SK-N-SH (cell line): Measurements from ENCODE around the gene CTBP2. TPM values are rescaled to one million over a fixed set of nuclear protein-coding genes. Genes with fewer than 3 reads are reported as not detected.

Source experiments
- CTCF ChIA-PET: fragments of 300-600, 350-600 bp; formaldehyde crosslinking; extraction: SDS; loops from one replicate; lab custom pipeline; 2021; lab: Yijun Ruan, JAX
- POLR2A ChIA-PET: fragments of 350-600 bp; sonication (Branson Sonifier 250); formaldehyde crosslinking; extraction: SDS; loops from one replicate; lab custom pipeline; 2020; ENCODE audit warnings: antibody characterized with exemption, inconsistent platforms; lab: Yijun Ruan, JAX
- DNase-seq: peaks from one replicate; pipeline ENCODE4 v3.0.0; 2012
- H2AFZ ChIP-seq: fragments of 200-600 bp; sonication (generic); 2 replicates; pipeline ENCODE4 v1.8.1; 2016; ENCODE audit warnings: antibody characterized with exemption, mild to moderate bottlenecking, low read depth
- H3F3A ChIP-seq: fragments of 200-600 bp; sonication (generic); replicated peaks from 2 replicates; pipeline ENCODE3; 2016; ENCODE audit warnings: antibody characterized with exemption, mild to moderate bottlenecking; ENCODE audit not compliant: insufficient read depth
- H3K27ac ChIP-seq, 2 experiments: fragments of 200-500 bp in 1 of 2; fragments of 200-600 bp in 1 of 2; sonication (Bioruptor generic) in 1 of 2; sonication (generic), shearing (Covaris generic) in 1 of 2; 2 replicates each; pipeline versions ENCODE4 v1.5.1 to v1.6.1; 2014 to 2016; ENCODE audit warnings: low read depth in 2 of 2, inconsistent platforms in 1 of 2, low read length in 1 of 2, mild to moderate bottlenecking in 1 of 2, mixed read lengths in 1 of 2
- H3K27me3 ChIP-seq: fragments of 200-600 bp; sonication (generic), shearing (Covaris generic); 2 replicates; pipeline ENCODE4 v1.6.1; 2016; ENCODE audit warnings: mixed run types; ENCODE audit not compliant: insufficient read depth
- H3K36me3 ChIP-seq, 2 experiments: fragments of 200-500 bp in 1 of 2; fragments of 200-600 bp in 1 of 2; sonication (Bioruptor generic) in 1 of 2; sonication (generic) in 1 of 2; replicated peaks in 1 of 2; 2 replicates each; pipeline versions ENCODE3 to v1.5.1; 2014 to 2016; ENCODE audit warnings: low read length in 1 of 2, mild to moderate bottlenecking in 1 of 2; ENCODE audit not compliant: insufficient read depth in 2 of 2, control insufficient read depth in 1 of 2
- H3K4me1 ChIP-seq, 2 experiments: fragments of 200-500 bp in 1 of 2; fragments of 200-600 bp in 1 of 2; sonication (Bioruptor generic) in 1 of 2; sonication (generic), shearing (Covaris generic) in 1 of 2; 2 replicates each; pipeline versions ENCODE4 v1.5.1 to v1.6.1; 2014 to 2016; ENCODE audit warnings: low read depth in 1 of 2, low read length in 1 of 2, mixed run types in 1 of 2; ENCODE audit not compliant: insufficient read depth in 2 of 2, control insufficient read depth in 1 of 2
- H3K4me2 ChIP-seq: fragments of 200-600 bp; sonication (generic), shearing (Covaris generic); 2 replicates; pipeline ENCODE4 v1.6.1; 2017; ENCODE audit warnings: mixed run types
- H3K4me3 ChIP-seq, 2 experiments: fragments of 200-500 bp in 1 of 2; fragments of 200-600 bp in 1 of 2; sonication (Bioruptor generic) in 1 of 2; sonication (generic), shearing (Covaris generic) in 1 of 2; 2 replicates each; pipeline versions ENCODE4 v1.5.1 to v1.8.1; 2014 to 2016; ENCODE audit warnings: low read depth in 2 of 2, inconsistent platforms in 1 of 2, low read length in 1 of 2, mild to moderate bottlenecking in 1 of 2, mixed read lengths in 1 of 2, moderate library complexity in 1 of 2
- H3K79me2 ChIP-seq: fragments of 200-600 bp; sonication (generic); 2 replicates; pipeline ENCODE4 v1.8.1; 2017; ENCODE audit warnings: mild to moderate bottlenecking; ENCODE audit not compliant: insufficient read depth
- H3K9ac ChIP-seq: fragments of 200-600 bp; sonication (generic); 2 replicates; pipeline ENCODE4 v1.6.1; 2017; ENCODE audit warnings: mixed run types
- H3K9me2 ChIP-seq: fragments of 200-600 bp; sonication (generic); 2 replicates; pipeline ENCODE4 v1.6.1; 2017; ENCODE audit warnings: mixed run types
- H3K9me3 ChIP-seq: fragments of 200-600 bp; sonication (generic); 2 replicates; pipeline ENCODE4 v1.6.1; 2017; ENCODE audit warnings: mixed run types, mild to moderate bottlenecking, moderate library complexity
- H4K20me1 ChIP-seq: fragments of 200-600 bp; sonication (generic); 2 replicates; pipeline ENCODE4 v1.6.1; 2017; ENCODE audit warnings: mild to moderate bottlenecking, mixed run types; ENCODE audit not compliant: insufficient read depth
- CHD2 ChIP-seq: fragments of 150-350 bp; IDR thresholded peaks from 2 replicates; pipeline ENCODE4 v1.6.1; 2018; ENCODE audit warnings: low read length; ENCODE audit not compliant: partially characterized antibody
- ELF1 ChIP-seq: IDR thresholded peaks from 2 replicates; pipeline ENCODE4 v1.4.0; 2012
- FOSL2 ChIP-seq: IDR thresholded peaks from 2 replicates; pipeline ENCODE4 v1.4.0; 2012; ENCODE audit warnings: low read depth, mild to moderate bottlenecking, moderate library complexity, borderline replicate concordance
- JUND ChIP-seq: IDR thresholded peaks from 2 replicates; pipeline ENCODE4 v1.4.0; 2012
- MEF2A ChIP-seq: IDR thresholded peaks from 2 replicates; pipeline ENCODE4 v1.4.0; 2012; ENCODE audit warnings: low read depth, borderline replicate concordance
- NFIC ChIP-seq: IDR thresholded peaks from 2 replicates; pipeline ENCODE4 v1.4.0; 2012; ENCODE audit warnings: borderline replicate concordance
- NRF1 ChIP-seq: IDR thresholded peaks from 2 replicates; pipeline ENCODE4 v1.6.1; 2012; ENCODE audit warnings: low read depth, mild to moderate bottlenecking, low read length
- RCOR1 ChIP-seq: fragments of 150-350 bp; IDR thresholded peaks from 2 replicates; pipeline ENCODE4 v1.6.1; 2017; ENCODE audit warnings: antibody characterized with exemption, low read length
- SMC3 ChIP-seq: IDR thresholded peaks from 2 replicates; pipeline ENCODE4 v1.6.1; 2012; ENCODE audit warnings: low read depth, low read length, improper control_type of control experiment
- WGBS: methylation state at CpG from one replicate; pipeline ENCODE4 v1.1.6; 2017; ENCODE audit warnings: low lambda C conversion rate; 5-methylcytosine and 5-hydroxymethylcytosine counted together
- polyA plus RNA-seq, 3 experiments: library from polyadenylated mRNA; depleted of rRNA; stranded (reverse); fragments of >200 nt; gene quantifications; 2 replicates each; pipeline ENCODE4 v1.2.3, GENCODE V29; 2012
- TF ChIP-seq, protein P1 (sequence below): IDR thresholded peaks from 2 replicates; pipeline ENCODE4; 2012
- TF ChIP-seq, protein P2 (sequence below): IDR thresholded peaks from 2 replicates; pipeline ENCODE4 v1.4.0; 2012; ENCODE audit warnings: low read depth, borderline replicate concordance
- TF ChIP-seq, protein P3 (sequence below): fragments of 150-350 bp; IDR thresholded peaks from 2 replicates; pipeline ENCODE4 v1.6.1; 2016; ENCODE audit warnings: mild to moderate bottlenecking, low read depth, low read length

CTBP2 gene
- polyA plus RNA-seq, 1 of the 3 experiments (the other 2 are of a cell fraction), result 69.7 TPM

DNA sequence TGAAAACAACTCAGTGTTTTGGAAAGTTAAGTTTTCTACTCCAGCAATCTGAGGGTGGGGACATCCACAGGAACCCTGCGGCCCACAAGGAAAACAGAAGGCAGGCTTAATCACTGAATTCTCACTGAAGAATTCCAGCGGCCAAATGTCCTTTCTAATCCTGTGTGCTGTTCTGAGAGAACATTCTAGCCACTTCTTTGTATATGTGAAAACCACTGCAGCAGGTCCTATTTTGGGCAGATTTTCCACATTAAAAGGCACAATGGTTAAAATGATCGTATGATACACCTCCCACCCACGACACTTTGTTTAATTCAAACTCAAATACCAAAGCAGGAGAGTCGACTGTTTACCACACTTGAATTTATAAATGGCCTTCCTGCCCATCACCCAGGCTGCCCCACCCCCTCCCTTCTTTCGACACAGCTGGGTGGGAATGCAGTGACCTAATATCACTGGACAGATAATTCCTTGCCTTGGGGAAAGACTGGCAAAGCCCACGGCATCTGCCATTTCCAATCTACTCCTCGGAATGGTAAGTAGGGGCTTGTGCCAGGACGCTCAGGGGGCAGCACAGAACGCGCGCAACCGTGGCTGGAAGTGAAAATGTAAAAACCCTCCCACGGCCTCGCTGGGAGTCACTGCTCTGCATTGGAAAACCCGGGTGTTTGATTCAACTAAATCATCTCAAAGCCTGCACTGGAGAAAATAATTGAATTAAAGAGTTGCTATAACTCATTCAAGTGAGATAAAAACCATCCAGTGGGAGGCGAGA lies 67.0 kb downstream of the CTBP2 start:
- Histone ChIP-seq H3K36me3 (no peaks in the 10 kb centered on the region), H3K4me2 (no peak overlapping the region), H3K79me2 (peaks cover 98% of the 10 kb centered on the region), H3K27me3 (no peaks in the 10 kb centered on the region), H3K9me2 (no peaks in the 10 kb centered on the region), H3K4me3 (no peak overlapping the region), H3F3A (peaks cover 3% of the 10 kb centered on the region), H3K4me1 (peaks cover 21 to 39% of the 10 kb centered on the region in 2 experiments; a peak in 2 of 4 replicates), H3K9me3 (no peaks in the 10 kb centered on the region), H3K9ac (no peak overlapping the region), H3K27ac (peak overlapping the region in 1 of 2 experiments; percentile 19; a peak in 1 of 4 replicates), H4K20me1 (peaks cover 96% of the 10 kb centered on the region), H2AFZ (no peak overlapping the region)
- CTCF ChIA-PET, result interaction anchor here (3.2 kb wide), 1 partner anchor 32 kb away, joined by 11 read pairs; no protein-coding TSS in a partner anchor
- TF ChIP-seq ELF1 (no peak), RCOR1 (peak; percentile 16; the same call in 1 of the 2 replicates), CHD2 (peak; percentile 47), SMC3 (no peak)
- TF ChIP-seq, protein P1, sequence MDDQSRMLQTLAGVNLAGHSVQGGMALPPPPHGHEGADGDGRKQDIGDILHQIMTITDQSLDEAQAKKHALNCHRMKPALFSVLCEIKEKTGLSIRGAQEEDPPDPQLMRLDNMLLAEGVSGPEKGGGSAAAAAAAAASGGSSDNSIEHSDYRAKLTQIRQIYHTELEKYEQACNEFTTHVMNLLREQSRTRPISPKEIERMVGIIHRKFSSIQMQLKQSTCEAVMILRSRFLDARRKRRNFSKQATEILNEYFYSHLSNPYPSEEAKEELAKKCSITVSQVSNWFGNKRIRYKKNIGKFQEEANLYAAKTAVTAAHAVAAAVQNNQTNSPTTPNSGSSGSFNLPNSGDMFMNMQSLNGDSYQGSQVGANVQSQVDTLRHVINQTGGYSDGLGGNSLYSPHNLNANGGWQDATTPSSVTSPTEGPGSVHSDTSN, result 0 out of 2 replicates have a peak, but pooled peaks have one; percentile 6
- 71% methylated on average over 17 of the region's 17 CpGs for WGBS
- POLR2A ChIA-PET, result no interaction called here
- peak; percentile 50 for DNase-seq

GRCh38 chr10:125092564-125093031 lies 67.8 kb downstream of the CTBP2 start:
- Histone ChIP-seq H3K27me3 (no peaks in the 10 kb centered on the region), H3K27ac (no peak overlapping the region), H3K9me2 (no peaks in the 10 kb centered on the region), H3K4me3 (no peak overlapping the region), H3K79me2 (peaks cover 96% of the 10 kb centered on the region), H3K9me3 (no peaks in the 10 kb centered on the region), H4K20me1 (peaks cover 90% of the 10 kb centered on the region), H2AFZ (no peak overlapping the region), H3K4me1 (peaks cover 21 to 38% of the 10 kb centered on the region in 2 experiments; a peak in 2 of 4 replicates), H3K4me2 (no peak overlapping the region), H3K36me3 (peaks cover 0 to under 1% of the 10 kb centered on the region in 2 experiments), H3K9ac (no peak overlapping the region), H3F3A (peaks cover 3% of the 10 kb centered on the region)
- ChIA-PET POLR2A (no interaction called here), CTCF (interaction anchor here (3.2 kb wide), 1 partner anchor 32 kb away, joined by 11 read pairs; no protein-coding TSS in a partner anchor)
- TF ChIP-seq SMC3 (no peak), MEF2A (no peak), NFIC (no peak), JUND (no peak)
- DNase-seq, result no peak
- 92% methylated on average over 10 of the region's 17 CpGs for WGBS

- ChIA-PET POLR2A (no interaction called here), CTCF (interaction anchor here (1.0 to 3.2 kb wide), 5 partner anchors 9 to 53 kb away, joined by 3 to 11 read pairs (median 4); no protein-coding TSS in a partner anchor)
- peaks cover 83% of the 10 kb centered on the region for H4K20me1 ChIP-seq
Measured at GRCh38 chr10:125091891-125092290, 68.5 kb downstream of the CTBP2 start.

More at GRCh38 chr10:125091891-125092290, 68.5 kb downstream of the CTBP2 start:
- Histone ChIP-seq H3K27ac (no peak overlapping the region), H3K36me3 (peaks cover 2 to 3% of the 10 kb centered on the region in 2 experiments), H3K4me1 (peaks cover 21 to 35% of the 10 kb centered on the region in 2 experiments; a peak in 2 of 4 replicates), H3K9ac (no peak overlapping the region), H3K79me2 (peaks cover 89% of the 10 kb centered on the region), H3K27me3 (no peaks in the 10 kb centered on the region), H2AFZ (no peak overlapping the region), H3K9me3 (no peaks in the 10 kb centered on the region), H3K4me3 (no peak overlapping the region), H3K9me2 (no peaks in the 10 kb centered on the region), H3F3A (peaks cover 3% of the 10 kb centered on the region), H3K4me2 (no peak overlapping the region)
- TF ChIP-seq NRF1 (no peak), FOSL2 (no peak), RCOR1 (no peak), SMC3 (no peak)
- TF ChIP-seq, protein P2, sequence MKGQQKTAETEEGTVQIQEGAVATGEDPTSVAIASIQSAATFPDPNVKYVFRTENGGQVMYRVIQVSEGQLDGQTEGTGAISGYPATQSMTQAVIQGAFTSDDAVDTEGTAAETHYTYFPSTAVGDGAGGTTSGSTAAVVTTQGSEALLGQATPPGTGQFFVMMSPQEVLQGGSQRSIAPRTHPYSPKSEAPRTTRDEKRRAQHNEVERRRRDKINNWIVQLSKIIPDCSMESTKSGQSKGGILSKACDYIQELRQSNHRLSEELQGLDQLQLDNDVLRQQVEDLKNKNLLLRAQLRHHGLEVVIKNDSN, result no peak
- TF ChIP-seq, protein P1, result no peak
- TF ChIP-seq, protein P3, sequence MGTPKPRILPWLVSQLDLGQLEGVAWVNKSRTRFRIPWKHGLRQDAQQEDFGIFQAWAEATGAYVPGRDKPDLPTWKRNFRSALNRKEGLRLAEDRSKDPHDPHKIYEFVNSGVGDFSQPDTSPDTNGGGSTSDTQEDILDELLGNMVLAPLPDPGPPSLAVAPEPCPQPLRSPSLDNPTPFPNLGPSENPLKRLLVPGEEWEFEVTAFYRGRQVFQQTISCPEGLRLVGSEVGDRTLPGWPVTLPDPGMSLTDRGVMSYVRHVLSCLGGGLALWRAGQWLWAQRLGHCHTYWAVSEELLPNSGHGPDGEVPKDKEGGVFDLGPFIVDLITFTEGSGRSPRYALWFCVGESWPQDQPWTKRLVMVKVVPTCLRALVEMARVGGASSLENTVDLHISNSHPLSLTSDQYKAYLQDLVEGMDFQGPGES, result no peak
- DNase-seq, result no peak
